NCI-H2029 treated with DMSO at 0.1 percent for 48 hours (cell line): ENCODE results near the gene ATP10A.
"Not testable (repeated sequence)": the region's sequence is repeated elsewhere in the genome, so short reads cannot be mapped to it uniquely, and the experiment has no call there.

Source experiments
- DNase-seq: peaks from one replicate; lab custom pipeline; 2025; lab: John Stamatoyannopoulos, UW

The ATP10A gene

DNA sequence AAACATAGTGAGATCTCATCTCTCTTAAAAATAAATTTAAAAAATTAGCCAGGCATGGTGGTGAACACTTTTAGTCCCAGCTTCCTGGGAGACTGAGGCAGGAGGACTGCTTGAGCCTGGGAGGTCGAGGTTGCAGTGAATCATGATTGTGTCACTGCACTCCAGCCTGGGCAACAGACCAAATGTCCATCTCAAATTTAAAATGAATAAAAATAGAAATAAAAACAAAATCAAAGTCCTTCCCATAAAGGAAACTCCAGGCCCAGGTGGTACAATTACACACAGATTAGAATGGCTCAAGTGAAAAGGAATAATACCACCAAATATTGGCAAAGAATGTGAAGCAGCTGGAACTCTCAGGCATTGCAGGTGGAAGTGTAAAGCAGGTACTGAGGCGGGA lies 19.3 kb upstream of the ATP10A start:
- no peak for DNase-seq

DNA sequence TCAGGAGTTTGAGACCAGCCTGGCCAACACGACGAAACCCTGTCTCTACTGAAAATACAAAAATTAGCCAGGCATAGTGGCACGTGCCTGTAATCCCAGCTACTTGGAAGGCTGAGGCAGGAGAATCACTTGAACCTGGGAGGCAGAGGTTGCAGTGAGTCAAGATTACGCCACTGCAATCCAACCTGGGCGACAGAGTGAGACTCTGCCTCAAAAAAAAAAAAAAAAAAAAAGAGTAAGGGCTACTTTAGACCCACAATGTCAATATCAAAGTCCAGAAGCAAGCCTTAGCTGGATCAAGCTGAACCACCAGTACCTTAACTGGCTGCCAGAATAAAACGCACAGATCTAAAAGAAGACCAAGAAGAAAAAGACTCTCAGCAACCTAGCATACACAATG lies 17.8 kb upstream of the ATP10A start:
- not testable (repeated sequence) for DNase-seq

DNA sequence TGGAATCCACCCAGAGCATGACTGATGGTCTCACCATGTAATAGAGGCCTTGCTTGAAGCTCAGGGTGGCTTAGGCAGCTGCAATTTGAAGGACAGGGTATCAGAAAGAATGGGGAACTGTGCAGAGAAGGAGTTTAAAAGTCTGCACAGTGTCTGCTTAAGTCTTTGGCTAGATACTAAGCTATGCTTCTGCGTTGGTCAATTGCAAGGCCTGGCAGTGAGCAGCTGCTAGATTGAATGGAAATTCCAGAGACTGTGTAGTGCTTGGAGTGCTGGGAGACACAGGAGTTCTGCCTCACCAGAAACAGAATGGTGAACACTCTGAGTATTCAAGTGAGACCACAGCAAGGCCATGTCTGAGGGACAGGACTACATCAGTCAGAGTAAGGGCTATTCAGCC lies 17.3 kb upstream of the ATP10A start:
- DNase-seq: no peak

DNA sequence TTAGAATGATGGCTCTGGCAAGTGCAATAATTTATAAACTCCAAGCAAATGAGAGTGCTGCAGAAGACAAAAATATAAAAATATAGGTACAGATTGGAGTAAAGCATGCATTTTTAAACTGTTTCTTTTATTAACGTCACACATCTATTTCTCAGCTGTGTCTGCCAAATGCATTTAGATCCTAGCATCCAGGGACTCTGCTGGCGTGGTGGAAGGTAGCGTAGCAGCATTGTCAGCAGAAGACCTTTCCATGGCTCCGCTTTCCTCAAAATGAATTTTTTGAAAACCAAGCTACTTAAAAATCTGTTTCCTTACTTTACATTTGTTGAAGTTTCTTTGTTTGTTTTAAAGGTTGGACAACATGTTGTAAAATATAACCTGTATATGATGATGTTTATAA lies 16.3 kb upstream of the ATP10A start:
- DNase-seq: no peak

DNA sequence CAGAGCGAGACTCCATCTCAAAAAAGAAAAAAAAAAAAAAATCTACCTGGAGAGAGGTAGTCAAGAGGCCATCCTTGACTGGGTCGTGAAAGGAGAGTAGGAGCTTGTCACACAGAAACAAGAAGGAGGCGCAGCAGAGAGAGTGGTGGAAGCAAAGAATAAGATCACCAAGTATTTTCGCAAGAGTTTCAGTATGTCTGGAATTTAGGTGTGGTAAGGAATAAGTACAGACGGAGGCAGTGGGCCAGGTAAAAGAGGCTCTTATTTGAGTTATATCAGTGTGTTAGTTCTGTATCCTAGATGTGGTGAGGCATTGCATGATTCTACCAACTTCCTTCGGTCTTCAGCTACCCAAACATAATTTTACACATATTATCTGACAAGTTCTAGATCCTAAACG lies 14.6 kb upstream of the ATP10A start:
- DNase-seq: no peak

DNA sequence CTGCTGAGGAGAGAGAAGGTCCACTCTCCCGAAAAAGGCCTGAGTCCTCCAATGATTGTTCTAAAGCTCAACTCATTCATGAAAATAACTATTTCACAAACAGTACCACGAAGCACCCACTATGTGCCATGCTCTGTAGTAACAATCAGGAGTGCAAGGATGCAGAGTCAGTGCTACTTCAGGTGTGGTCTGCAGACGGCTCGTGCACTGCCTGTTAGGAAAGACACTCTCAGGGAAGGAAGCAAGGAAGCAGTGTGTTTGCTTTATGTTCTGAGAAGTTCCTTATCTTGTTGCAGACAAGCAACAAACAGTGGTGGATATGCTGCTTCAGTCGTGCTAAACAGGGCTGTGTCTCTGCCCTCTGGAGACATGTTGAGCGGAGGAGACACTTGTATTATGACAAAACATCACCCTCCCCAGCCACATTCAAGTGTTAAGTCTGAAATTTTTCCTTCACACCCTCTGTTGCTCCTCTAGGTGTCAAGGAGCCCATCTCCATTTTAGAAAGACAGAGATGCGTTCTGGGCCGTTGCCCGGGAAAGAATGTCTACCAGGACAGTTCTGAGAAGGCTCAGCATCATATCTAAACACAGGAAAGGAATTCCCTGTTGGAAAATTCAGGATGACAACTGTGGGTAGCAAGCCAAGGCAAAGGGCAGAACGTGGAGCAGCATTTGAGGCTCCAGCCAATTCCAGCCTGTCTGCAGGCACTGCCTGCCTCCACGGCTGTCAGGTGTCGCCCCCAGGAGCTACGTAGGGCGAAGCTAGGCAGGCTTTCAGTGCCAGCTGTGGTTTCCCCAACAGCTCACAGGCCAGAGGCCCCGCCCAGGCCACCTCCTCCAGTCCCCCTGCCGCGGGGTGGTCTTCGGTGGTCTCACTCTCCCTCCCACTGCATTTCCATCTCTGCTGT lies 13.4 kb upstream of the ATP10A start:
- DNase-seq: no peak

DNA sequence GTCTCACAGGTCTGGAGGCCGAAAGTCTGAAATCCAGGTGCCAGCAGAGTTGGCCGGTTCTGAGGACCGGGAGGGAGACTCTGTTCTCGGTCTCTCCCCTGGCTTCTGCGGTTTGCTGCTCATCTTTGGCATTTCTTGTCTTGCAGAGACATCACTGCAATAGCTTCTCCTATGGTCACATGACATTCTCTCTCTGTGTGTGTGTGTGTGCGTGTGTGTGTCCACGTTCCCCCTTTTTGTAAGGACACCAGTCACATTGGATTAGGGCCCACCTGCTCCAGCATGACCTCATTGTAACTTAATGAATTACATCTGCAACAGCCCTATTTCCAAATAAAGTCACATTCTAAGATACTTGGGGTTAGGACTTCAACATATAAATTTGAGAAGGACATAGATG lies 12.4 kb upstream of the ATP10A start:
- no peak for DNase-seq

DNA sequence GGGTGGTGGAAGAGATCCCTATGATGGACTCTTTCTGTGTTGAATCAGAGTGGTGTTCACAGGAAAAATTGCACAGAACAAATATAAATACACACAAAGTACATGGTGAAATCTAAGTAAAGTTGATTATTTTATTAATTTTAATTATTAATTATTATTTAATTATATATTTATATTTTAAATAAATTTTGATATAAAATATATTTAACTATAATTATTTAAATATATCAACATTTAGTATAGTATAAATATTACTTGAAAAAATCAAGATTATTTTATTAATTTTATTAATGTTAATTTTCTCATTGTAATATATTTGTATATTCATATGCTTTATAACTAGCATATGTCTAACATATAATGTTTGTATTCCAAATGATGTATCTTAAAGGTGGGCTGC lies 11.3 kb upstream of the ATP10A start:
- no peak for DNase-seq

DNA sequence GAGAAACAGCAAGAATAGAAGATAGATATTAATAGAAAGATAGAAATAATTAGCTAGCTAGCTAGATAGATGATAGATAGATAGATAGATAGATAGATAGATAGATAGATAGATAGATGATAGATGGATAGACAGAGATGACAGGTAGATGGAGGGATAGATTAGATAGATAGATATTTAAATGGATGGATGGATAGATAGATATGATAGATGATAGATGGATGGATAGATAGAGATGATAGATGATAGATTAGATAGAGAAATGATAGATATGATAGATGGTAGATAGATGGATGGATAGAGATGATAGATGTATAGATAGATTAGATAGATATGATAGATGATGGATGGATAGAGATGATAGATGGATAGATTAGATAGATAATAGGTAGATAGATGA lies 8.3 kb upstream of the ATP10A start:
- DNase-seq: no peak

DNA sequence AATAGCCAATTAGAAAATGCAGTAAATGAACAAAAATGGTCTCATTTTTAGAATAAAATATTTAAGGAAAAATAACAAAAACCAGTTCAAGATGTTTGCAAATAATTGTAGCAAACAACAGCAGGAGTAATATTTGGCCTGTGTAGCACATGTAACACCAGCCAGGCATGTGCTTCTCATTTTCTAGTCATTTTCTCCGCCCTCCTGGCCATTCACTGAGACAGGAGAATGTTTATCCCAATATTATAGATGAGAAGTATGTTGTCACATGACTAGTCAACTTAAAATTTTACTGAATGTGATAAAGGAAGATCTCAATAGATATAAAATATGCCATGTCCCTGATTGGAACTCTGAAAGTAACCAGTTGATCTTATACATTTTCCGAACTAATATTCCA lies 7.8 kb upstream of the ATP10A start:
- DNase-seq: no peak

DNA sequence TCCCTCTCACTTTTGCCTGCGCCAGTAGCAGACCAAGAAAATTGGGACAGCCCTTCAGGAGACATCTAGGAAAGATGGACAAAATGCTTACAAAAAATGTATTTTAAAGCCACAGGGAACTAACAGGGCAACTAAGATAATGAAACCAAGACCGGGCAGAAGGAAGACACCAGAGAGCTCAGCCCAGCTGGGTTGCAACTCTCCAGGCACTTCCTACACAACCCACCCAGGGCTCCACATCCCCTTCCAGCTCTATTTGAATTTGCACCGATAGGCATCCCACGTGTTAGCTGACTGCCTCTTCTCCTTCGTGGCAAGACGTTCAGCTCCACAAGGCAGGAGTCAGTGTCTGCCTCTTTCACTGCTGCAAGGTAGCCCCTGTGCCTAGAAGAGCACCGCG lies 6.6 kb upstream of the ATP10A start:
- no peak for DNase-seq

DNA sequence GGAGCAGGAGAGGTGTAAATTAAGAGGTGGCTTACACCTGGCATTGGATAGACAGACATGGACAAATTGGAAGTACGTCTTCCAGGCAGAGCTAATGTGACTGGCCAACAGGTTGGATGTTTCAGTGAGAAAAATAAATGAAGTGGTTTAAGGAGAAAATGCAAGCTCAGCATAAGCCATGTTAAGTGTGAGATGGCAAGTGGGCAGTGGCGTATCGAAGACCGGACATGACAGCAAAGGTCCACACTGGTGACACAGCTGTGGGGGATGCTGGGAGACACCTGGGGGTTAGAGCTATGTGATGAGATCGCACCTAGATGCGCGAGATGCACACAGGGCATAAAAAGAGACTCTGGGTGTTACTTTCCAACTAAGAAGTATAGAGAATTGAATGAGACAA lies 3.7 kb upstream of the ATP10A start:
- DNase-seq: no peak

DNA sequence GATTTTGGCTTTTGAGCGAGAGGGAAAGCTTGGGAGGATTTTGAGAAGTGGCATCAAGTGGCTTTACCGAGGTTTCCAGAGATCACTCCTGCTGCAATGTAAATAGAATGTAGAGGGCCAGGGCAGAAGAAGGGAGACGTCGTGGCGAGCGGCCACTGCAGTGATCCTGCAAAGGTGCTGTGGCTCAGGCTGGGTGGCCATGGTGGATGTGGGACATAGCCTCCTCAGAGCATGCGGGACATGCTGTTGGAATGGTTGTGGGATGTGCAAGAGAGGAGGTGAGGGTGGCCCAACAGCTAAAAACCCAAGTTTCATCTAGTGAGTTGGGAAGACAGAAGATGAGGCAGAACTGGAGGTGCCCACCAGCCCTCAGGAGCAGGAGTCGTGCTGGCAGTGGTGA lies 3.1 kb upstream of the ATP10A start:
- no peak for DNase-seq

DNA sequence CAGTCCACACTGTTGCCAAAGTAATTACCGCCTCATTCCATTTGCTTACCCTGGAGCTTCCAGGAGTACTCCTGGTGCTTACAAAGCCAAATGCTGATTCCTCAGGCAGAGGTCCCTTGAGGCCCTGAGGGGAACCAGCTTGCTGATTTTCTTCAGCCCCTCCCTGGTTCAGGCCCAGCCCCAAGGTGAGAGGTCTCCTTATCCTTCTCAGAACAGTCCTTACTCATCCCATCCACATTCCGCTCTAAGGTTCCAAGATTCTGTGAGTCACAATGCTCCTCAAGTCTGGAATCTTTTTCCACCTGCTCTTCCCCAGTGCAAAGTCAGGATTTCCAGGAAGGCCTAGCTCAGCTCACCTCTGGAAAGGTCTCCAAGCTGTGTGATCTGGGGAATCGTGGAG lies 1.8 kb upstream of the ATP10A start:
- no peak for DNase-seq

DNA sequence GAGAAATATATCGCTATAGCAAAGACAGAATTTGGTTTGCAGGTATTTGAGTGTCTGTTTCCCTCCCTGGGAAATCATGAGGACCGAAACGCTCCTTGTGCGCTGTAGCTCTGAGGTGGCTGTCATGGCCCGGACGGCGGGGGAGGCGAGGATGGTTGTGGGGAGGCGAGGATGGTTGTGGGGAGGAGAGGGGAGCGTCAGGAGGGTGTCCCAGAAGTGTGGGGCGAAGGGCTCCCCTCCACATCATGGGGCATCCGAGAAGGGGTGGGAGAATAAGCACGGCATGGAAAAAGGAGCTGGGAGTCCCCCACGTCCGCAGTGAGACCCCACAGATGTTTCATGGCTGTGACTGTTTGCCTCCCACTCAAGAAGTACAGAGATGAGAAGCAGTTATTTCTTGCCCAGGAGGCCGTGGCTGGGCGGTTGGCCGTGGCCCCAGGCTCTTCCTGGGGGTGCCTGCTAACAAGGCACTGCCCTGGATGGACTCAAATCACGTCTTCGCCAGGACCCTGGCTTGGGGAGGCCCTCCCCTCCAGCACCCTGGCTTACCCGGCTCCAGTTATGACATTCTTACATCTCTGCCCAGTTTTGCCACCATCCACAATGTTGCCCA lies 947 bp upstream of the ATP10A start:
- DNase-seq: no peak

DNA sequence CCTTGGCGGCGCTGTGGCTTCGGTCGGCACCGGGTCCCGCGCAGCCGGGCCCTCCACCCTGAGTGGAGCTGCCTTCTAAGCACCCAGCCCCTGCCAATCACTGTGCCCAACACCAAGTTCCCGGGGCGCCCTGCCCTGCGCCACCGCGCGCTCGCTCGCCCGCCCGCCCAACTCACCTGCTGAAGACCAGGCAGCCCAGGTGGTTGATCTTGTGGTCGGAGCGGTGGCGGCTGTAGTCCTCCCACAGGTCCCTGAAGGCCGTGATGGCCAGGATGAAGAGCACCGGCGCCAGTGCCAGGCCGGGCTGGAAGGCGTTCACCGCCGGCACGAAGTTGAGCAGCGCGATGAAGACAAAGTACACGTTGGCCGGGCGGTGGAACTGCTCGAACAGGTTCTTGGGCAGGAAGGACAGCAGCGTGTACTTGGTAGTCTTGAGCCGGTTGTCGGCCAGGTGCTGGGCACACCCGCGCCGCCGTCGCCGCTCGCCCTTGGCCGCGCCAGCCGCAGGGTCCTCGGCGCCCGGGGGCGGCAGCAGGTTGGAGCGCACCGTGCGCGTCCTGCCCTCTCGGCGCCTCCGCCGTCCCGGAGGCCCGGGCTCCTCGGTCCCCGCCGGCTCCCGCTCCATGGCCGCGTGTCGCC lies 536 bp downstream of the ATP10A start:
- no peak for DNase-seq

DNA sequence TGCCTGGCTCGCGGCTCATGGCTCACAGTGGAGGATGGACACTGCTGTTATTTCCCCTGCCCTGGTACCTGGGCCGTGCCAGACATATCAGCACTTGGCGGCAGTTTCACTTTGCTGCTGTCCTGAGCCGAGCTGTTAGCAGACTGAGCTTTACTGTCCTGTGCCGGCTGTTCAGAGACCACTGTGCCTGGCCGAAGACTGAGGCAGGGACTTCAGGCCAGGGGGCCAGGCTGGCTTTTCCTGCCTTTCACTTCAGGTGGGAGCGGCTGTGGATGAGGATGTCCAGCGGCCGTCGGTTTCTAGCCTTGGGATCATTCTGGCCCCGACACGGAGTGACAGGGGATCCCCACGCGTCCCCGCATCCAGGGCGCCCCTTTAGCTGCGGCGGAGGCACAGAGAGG lies 1.1 kb downstream of the ATP10A start:
- no peak for DNase-seq

DNA sequence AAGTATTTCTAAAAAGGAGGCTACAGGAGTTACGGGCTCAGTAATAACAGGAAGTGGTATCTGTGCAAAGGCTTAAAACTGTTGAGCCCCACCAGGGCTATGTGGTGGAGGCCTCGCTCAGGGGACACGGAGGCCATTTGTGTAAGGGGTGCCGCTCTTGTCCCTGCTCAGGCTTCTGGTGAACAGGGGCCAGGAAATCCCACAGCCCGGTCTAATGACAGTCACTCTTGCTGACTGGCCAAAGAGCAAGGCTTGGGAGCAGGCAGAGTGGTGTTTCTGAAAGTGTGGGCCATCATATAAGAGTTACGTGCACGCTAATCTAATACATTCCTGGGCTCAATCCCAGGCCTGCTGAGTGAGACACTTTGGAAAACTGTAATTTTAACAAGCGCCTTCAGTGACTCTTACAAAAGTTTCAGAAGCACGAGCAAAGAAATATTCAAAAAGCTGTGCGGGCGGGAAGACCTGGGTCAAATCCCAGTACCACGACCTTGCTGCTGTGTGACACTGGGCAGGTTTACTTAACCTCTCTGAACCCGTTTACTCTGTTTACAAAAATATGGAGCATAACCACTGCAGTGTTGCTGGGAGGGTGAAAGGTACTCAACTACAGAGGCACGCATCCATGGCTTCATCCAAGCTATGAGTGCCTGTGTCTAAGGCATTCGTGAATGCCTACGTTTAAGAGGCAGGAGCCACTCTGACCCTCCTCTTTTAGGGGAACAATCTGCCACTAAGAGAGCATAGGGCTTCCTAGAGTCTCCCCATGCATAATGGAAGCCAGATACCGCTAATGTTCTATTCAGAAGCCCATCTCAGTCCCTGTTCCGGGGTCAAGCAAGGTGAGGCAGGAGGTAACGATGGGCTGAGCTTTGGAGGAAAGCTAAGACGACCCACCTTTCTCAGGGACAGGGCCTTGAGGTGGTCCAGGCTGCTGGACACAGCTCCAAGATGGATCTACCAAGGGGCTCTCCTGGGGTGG lies 2.0 kb downstream of the ATP10A start:
- no peak for DNase-seq

DNA sequence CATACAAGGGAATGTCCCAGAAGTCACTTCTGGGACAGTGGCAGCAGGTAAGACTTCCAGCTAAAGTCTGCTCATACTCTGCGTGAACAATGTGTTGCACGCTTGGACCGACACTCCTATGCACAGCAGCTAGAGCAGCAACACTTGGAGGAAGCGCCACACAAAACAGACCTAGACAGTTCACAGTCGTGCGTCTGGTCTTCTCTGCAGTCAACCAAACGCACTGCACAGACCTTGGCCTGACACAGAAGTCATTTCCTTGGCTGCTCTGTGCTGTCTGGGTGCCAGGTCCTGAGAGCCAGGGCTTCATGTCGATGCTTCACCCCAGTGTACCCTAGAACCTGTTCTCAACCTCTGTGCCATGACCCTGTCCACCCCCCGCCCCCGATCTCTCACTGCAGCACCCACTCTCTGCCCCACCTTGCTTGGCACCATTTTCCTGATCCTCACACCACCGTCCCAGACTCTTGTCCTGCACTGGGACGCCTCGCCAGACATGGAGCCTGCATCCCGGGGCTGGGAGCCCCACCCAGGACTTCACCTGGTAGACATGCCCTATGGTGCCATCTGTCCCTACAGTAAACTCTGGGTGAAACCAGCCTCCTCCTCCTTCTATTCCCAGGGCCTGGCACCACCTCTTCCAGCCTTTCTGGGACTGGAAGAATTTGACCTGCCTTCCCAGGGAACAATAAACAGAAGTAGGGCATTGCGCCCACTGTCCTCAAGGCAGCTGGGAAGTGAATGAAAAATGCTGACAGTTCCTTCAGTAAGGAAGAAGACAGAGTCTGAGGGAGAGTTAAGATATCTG lies 3.1 kb downstream of the ATP10A start:
- DNase-seq: no peak

DNA sequence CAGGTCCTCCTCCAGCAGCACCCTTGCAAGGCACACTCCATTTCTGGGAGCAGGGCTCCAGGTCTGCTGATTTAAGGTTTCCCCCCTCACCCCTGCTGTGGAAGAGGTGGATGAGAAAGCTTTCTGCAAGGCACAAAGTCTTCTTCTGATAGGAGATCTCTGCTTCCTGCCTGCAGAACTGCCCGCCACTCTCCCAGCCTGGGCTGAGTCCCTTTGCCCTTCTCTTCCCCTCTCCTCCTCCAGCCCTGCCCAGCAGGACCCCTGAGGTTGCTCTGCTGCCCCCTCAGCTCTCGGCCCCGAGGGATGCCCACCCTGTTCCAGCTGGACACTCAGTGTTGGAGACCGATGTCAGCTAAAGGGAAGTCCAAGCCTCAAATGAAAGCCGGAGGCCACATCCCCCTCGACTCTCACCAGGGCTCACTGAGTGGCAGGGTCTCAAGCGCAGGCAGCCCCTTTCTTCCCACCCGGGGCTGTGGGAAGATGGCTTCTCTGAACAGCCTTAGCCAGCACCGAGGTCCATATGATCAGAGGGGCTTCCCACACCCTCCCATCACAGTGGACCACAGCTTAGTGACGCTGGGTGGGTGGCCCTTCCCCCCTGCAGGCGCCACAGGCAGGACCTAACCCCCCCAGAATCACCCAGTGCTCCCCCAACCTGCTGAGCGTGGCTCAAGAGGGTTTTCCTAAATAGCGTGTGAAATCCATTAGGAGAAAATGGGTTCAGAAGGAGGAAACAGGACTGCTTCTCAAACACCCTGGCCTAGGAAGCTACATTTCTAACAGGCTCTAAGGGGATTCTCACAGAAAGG lies 4.0 kb downstream of the ATP10A start:
- no peak for DNase-seq
